Adipose tissue (tissue), 3 donors: ENCODE measurements around the gene AHI1. TPM values are rescaled to one million over a fixed set of nuclear protein-coding genes. Genes with fewer than 3 reads are reported as not detected.

Experiments
- H3K27ac ChIP-seq: one replicate; pipeline ENCODE4 v1.5.1; 2013; ENCODE audit warnings: low read depth, low read length
- WGBS, 3 donors: extraction: QIAGEN DNeasy Blood & Tissue Kit; methylation state at CpG; one replicate each; pipeline ENCODE4 v1.1.7; 2013; 5-methylcytosine and 5-hydroxymethylcytosine counted together
- polyA plus RNA-seq, 3 donors: library from polyadenylated mRNA; stranded (reverse); fragments of 200-250 nt; gene quantifications; one replicate each; pipeline ENCODE4 v1.2.3, GENCODE V29; 2013
- donor health status: healthy with polysubstance abuse.
- donor health status: Bipolar disorder and iron deficiency.
- donor health status: healthy.

Gene AHI1
- polyA plus RNA-seq, result 1 to 10 TPM; 6.0 to 7.5 (median 6.3) TPM

GRCh38 chr6:135497412-135498184 lies at the start of gene AHI1:
TSS of gene AHI1 (minus strand) at chr6:135497740. CDS start at chr6:135492237, 5,503 bp downstream.
- 0% methylated on average over 83 to 85 of the region's 85 CpGs for WGBS, 3 donors
- H3K27ac ChIP-seq, result peak within 1 kb of the TSS; percentile 96

- no peak overlapping the region for H3K27ac ChIP-seq
- 75 to 83% (median 80%) methylated on average over 9 of the region's 9 CpGs for WGBS, 3 donors
Measured at GRCh38 chr6:135546680-135547418, 49.3 kb upstream of the AHI1 start.

- no peak overlapping the region for H3K27ac ChIP-seq
- WGBS, 3 donors, result 78 to 82% (median 82%) methylated on average over 2 of the region's 2 CpGs
Measured at GRCh38 chr6:135546206-135546605, 48.7 kb upstream of the AHI1 start.

GRCh38 chr6:135540207-135540840 lies 42.8 kb upstream of the AHI1 start:
- 62 to 73% (median 63%) methylated on average over 2 of the region's 2 CpGs for WGBS, 3 donors
- no peak overlapping the region for H3K27ac ChIP-seq

- 76 to 86% (median 83%) methylated on average over 2 of the region's 2 CpGs for WGBS, 3 donors
- no peak overlapping the region for H3K27ac ChIP-seq
Measured at GRCh38 chr6:135537741-135538301, 40.3 kb upstream of the AHI1 start.

GRCh38 chr6:135535989-135536414 lies 38.5 kb upstream of the AHI1 start:
- H3K27ac ChIP-seq, result no peak overlapping the region
- 1 to 18% (median 2%) methylated on average over 4 of the region's 4 CpGs for WGBS, 3 donors

- 84 to 89% (median 87%) methylated on average over 3 of the region's 3 CpGs for WGBS, 3 donors
- H3K27ac ChIP-seq, result no peak overlapping the region
Measured at GRCh38 chr6:135534773-135535380, 37.3 kb upstream of the AHI1 start.

- H3K27ac ChIP-seq, result no peak overlapping the region
- 51 to 76% (median 70%) methylated on average over 1 of the region's 1 CpG for WGBS, 3 donors
Measured at GRCh38 chr6:135532559-135532958, 35.0 kb upstream of the AHI1 start.

- 95 to 100% (median 96%) methylated on average over 2 of the region's 2 CpGs for WGBS, 3 donors
- H3K27ac ChIP-seq, result no peak overlapping the region
Measured at GRCh38 chr6:135531954-135532490, 34.5 kb upstream of the AHI1 start.

GRCh38 chr6:135530113-135530512 lies 32.6 kb upstream of the AHI1 start:
- no peak overlapping the region for H3K27ac ChIP-seq
- WGBS, 3 donors, result 63 to 74% (median 68%) methylated on average over 1 of the region's 1 CpG

- no peak overlapping the region for H3K27ac ChIP-seq
Measured at GRCh38 chr6:135527960-135528249, 30.4 kb upstream of the AHI1 start.

- no peak overlapping the region for H3K27ac ChIP-seq
- 72 to 75% (median 75%) methylated on average over 6 of the region's 6 CpGs for WGBS, 3 donors
Measured at GRCh38 chr6:135527116-135527959, 29.8 kb upstream of the AHI1 start.

- no peak overlapping the region for H3K27ac ChIP-seq
- 90 to 97% (median 97%) methylated on average over 1 of the region's 1 CpG for WGBS, 3 donors
Measured at GRCh38 chr6:135525594-135525993, 28.1 kb upstream of the AHI1 start.

- H3K27ac ChIP-seq, result no peak overlapping the region
- WGBS, 3 donors, result 60 to 83% (median 76%) methylated on average over 6 of the region's 6 CpGs
Measured at GRCh38 chr6:135522965-135523692, 25.6 kb upstream of the AHI1 start.

- 94 to 96% (median 96%) methylated on average over 1 of the region's 1 CpG for WGBS, 3 donors
- no peak overlapping the region for H3K27ac ChIP-seq
Measured at GRCh38 chr6:135521431-135521830, 23.9 kb upstream of the AHI1 start.

GRCh38 chr6:135520781-135521180 lies 23.2 kb upstream of the AHI1 start:
- 77 to 79% (median 79%) methylated on average over 2 of the region's 2 CpGs for WGBS, 3 donors
- no peak overlapping the region for H3K27ac ChIP-seq

GRCh38 chr6:135519348-135519747 lies 21.8 kb upstream of the AHI1 start:
- H3K27ac ChIP-seq, result no peak overlapping the region
